GM21360 (cell line): Measurements from ENCODE around the gene CX3CL1.
"Not testable (repeated sequence)": the region's sequence is repeated elsewhere in the genome, so short reads cannot be mapped to it uniquely, and the experiment has no call there.

Experiments
- ATAC-seq: cut with Tn5 transposase; IDR thresholded peaks from one replicate; pipeline ENCODE4 v1.9.1; 2021; ENCODE audit warnings: mild to moderate bottlenecking, moderate library complexity; ENCODE audit not compliant: unreplicated experiment

CX3CL1 gene

DNA sequence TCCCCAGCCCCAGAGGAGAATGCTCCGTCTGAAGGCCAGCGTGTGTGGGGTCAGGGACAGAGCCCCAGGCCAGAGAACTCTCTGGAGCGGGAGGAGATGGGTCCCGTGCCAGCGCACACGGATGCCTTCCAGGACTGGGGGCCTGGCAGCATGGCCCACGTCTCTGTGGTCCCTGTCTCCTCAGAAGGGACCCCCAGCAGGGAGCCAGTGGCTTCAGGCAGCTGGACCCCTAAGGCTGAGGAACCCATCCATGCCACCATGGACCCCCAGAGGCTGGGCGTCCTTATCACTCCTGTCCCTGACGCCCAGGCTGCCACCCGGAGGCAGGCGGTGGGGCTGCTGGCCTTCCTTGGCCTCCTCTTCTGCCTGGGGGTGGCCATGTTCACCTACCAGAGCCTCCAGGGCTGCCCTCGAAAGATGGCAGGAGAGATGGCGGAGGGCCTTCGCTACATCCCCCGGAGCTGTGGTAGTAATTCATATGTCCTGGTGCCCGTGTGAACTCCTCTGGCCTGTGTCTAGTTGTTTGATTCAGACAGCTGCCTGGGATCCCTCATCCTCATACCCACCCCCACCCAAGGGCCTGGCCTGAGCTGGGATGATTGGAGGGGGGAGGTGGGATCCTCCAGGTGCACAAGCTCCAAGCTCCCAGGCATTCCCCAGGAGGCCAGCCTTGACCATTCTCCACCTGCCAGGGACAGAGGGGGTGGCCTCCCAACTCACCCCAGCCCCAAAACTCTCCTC is 10.4 kb downstream of the CX3CL1 start:
- ATAC-seq = no peak

DNA sequence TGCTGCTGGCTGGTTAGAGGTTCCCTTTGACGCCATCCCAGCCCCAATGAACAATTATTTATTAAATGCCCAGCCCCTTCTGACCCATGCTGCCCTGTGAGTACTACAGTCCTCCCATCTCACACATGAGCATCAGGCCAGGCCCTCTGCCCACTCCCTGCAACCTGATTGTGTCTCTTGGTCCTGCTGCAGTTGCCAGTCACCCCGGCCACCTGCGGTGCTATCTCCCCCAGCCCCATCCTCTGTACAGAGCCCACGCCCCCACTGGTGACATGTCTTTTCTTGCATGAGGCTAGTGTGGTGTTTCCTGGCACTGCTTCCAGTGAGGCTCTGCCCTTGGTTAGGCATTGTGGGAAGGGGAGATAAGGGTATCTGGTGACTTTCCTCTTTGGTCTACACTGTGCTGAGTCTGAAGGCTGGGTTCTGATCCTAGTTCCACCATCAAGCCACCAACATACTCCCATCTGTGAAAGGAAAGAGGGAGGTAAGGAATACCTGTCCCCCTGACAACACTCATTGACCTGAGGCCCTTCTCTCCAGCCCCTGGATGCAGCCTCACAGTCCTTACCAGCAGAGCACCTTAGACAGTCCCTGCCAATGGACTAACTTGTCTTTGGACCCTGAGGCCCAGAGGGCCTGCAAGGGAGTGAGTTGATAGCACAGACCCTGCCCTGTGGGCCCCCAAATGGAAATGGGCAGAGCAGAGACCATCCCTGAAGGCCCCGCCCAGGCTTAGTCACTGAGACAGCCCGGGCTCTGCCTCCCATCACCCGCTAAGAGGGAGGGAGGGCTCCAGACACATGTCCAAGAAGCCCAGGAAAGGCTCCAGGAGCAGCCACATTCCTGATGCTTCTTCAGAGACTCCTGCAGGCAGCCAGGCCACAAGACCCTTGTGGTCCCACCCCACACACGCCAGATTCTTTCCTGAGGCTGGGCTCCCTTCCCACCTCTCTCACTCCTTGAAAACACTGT is 11.3 kb downstream of the CX3CL1 start:
- ATAC-seq = no peak

- ATAC-seq = no peak
Measured at GRCh38 chr16:57384248-57385070, 12.2 kb downstream of the CX3CL1 start.

DNA sequence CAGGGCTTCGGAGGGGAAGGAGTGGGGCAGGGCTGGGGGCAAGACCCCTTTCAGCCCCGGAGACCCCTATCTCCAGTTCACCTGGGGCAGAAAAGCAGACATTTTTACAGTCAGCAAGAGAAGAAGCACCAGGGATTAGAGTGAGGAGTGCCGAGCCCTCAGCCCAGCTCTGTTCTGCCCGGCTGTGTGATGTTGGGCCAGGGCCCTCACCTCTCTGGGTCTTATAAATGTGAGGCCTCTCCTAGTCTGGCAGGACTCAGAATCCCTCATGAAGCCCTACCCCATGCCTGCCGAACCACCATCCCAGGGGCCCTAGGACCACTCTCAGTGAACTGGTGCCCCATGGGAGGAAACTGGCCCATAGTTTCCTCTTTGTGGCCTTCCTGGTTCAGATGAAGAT is 12.8 kb downstream of the CX3CL1 start:
- ATAC-seq = no peak

GRCh38 chr16:57386381-57386951 is 14.2 kb downstream of the CX3CL1 start:
- ATAC-seq = no peak

DNA sequence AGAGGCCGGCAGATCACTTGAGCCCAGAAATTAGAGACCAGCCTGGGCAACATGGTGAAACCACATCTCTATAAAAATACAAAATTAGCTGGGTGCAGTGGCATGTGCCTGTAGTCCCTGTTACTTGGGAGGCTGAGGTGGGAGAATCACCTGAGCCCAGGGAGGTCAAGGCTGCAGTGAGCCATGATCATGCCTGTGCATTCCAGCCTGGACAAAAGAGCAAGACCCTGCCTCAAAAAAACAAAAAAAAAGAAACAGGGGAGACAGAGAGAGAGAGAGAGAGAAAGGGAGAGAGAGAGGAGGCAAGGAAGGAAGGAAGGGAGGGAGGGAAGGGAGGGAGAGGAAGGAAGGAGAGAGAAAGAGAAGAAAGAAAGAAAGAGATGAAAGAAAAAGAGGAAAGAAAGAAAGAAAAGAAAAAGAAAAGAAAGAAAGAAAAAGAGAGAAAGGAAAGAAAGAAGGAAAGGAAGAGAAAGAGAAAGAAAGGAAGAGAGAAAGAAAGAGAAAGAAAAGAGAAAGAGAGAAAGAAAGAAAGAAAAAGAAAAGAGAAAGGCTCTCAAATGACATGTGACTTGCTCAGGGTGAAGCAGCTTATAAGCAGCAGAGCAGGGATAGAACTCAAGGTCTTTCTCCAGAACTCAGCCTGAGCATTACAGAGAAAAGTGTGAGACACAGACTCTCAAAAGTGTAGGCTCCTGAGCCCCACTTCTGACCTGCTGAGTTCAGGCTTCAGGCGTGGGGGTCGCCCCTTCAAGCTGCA is 15.5 kb downstream of the CX3CL1 start:
- peak; percentile 27 for ATAC-seq

DNA sequence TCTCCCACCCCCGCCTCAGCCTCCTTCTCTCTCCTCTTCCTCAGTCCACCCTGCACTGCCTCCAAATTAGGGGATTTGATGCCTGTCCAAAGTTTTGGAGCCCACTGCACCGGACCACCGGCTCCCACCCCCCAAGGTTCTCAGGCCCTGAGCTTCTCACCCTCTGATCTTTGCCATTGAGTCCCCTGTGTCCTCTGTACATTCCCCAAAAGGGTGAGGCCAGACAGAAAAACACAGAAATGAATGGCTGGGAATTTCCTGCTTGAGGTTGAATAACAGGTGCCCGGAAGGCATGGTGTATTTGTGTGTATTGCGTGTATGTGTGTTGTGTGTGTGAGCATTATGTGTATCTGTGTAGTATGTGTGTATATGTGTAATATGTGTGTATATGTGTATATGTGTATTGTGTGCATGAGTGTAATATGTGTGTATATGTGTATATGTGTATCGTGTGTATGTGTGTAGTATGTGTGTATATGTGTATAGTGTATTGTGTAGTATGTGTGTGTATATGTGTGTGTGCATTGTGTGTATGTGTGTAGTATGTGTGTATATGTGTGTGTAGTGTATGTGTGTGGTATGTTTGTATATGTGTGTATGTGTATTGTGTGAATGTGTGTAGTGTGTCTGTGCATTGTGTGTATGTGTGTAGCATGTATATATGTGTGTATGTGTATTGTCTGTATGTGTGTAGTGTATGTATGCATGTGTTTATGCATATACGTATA is 16.2 kb downstream of the CX3CL1 start:
- peak; percentile 47 for ATAC-seq

GRCh38 chr16:57389087-57389468 is 16.8 kb downstream of the CX3CL1 start:
- ATAC-seq = no peak

DNA sequence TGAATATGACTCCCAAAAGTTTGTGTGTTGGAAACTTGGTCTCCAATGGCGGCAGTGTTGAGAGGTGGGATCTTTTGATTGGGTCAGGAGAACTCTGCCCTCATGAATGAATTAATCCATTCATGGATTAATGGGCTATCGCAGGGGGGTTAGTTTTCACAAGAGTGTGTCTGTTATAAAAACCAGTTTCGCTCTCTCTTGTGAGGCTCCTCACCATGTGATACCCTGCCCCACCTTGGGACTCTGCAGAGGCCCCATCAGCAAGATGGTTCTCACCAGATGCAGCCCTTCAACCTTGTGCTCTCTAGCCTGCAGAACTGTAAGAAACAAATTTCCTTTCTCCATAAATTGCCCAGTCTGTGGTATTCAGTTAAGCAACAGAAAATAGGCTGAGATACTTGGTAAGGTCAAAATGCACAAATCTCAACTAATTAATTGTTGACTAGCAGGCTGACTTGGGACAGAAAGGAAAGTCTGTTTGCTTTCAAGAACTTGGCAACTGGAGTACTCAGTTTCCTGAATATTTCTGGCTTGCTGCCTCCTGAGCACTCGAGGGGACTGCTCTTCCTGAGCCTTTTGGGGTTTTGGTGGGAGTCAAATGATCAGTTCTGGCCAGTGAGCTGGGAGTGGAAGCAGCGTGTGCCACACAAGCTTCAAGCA is 18.5 kb downstream of the CX3CL1 start:
- no peak for ATAC-seq

- ATAC-seq = no peak
Measured at GRCh38 chr16:57391300-57391699, 19.0 kb downstream of the CX3CL1 start.

- no peak for ATAC-seq
Measured at GRCh38 chr16:57391708-57392107, 19.4 kb downstream of the CX3CL1 start.

DNA sequence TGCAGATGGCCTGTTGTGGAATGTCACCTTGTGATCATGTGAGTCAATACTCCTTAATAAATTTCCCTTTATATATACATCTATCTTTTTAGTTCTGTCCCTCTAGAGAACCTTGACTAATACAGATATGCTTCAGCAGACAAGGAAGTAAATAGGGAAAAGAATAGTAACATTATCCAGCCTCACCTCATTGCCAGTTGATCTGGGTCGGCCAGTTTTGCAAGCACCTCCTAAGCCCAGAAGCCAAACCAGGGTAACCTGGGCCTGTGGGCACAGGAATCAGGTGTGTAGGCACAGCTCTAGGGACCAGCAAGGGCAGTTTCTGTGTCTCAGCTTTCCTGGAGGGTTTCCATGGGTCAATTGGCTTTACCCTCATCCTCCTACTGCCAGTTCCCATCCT is 20.4 kb downstream of the CX3CL1 start:
- no peak for ATAC-seq

DNA sequence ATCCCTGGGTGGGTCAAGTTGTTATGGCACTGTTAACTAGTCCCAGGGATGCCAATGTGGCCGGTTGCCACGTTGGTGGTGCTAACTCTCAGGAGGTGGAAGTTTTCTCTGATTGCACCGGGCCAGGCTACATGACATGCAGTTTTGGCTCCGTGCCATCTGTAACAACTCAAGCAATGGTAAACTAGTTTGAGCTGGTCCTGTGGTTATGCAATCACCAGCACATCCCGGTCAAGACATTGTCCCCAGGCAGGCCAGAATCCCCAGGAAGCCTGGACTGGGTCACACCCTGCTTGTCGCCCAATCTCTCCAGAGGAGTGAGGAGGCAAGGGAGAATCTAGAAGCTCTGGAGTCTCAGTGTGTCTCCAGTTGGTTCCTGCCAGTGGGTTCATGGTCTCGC is 22.2 kb downstream of the CX3CL1 start:
- no peak for ATAC-seq

DNA sequence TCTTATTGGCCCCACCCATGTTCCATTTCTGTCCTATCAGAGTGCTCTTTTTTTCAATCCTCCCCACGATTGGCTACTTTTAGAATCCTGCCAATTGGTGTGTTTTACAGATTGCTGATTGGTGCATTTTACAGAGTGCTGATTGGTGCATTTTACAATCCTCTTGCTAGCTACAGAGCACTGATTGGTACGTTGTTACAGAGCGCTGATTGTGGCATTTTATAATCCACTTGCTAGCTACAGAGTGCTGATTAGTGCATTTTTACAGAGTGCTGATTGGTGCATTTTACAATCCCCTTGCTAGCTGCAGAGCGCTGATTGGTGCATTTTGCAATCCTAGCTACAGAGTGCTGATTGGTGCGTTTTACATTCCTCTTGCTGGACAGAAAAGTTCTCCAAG is 22.7 kb downstream of the CX3CL1 start:
- no peak for ATAC-seq

- ATAC-seq = no peak
Measured at GRCh38 chr16:57396786-57397185, 24.5 kb downstream of the CX3CL1 start.

DNA sequence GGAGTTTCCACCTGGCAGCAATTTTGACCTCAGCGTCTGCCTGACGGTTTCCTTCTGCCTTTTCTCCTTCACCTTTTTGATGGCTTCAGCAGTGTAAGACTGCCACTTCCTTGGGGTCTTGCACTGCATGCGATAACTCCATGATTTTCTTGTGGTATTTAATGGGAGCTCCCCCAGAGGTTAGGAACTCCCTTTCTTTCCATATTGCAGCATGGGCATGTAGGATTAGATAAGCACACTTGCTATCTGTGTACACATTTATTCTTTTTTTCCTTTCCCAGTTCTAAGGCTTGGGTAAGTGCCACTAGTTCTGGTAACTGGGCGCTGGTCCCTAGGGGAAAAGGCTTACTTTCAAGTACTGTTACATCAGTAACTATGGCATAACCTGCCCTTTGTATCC is 25.2 kb downstream of the CX3CL1 start:
- not testable (repeated sequence) for ATAC-seq

- ATAC-seq = no peak
Measured at GRCh38 chr16:57401943-57402640, 29.8 kb downstream of the CX3CL1 start.
